DMS 273 (cell line): Measurements from ENCODE around the gene TSPAN11.

Source experiments
- DNase-seq: peaks from one replicate; lab custom pipeline; 2025; ENCODE audit not compliant: unreplicated experiment; lab: John Stamatoyannopoulos, UW

The TSPAN11 gene

DNA sequence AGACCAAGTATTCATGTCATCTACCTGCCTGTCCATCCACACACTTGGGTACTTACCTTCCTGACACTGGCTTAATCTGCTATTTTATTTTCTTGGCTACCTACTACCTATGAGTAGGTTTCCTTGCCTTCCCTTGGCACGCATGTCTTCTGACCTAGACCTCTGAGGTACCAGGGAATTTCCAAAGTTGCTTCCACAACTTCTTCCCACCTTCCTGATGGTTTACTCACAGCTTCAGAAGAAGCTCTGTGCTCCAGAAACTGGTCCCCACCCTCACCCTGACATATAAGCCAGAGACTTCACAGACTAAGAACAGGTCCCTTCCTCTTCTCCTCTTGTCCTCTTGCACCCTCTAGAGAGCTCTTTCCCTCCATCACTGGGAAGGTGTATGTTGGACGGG lies 111.4 kb downstream of the TSPAN11 start:
- no peak for DNase-seq

DNA sequence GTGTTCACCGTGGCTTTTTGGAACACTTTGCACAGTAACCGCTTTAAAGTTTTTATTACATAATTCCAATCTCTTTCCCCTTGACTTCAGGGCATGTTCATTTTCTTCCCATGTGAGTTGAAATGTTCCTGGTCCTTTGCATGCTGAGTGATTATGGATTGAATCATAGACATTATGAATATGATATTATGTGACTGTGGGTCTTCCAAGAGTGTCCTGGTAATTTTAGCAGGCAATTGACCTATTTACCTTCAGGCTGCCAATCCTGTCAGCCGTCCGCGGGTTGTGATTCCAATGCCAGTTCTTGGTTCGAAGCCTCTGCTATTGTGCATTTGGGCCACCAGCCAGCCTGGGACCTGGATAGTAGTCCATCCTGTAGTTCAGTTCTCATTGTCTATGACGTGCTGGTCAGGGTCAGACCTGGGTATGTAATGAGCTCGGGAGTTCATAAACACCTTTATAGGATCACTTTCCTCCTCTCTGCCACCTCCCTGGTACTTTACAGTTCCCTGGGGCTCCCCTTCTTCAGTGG lies 114.6 kb downstream of the TSPAN11 start:
- no peak for DNase-seq
